KMS-11 (cell line): Measurements from ENCODE around the gene TIE1.

ENCODE experiments used
- H2AFZ ChIP-seq: fragments of 200-600 bp; sonication (generic); 2 replicates; pipeline ENCODE4 v1.6.1; 2016; ENCODE audit warnings: antibody characterized with exemption, mixed run types, low read depth
- H3K27ac ChIP-seq: fragments of 200-600 bp; sonication (generic); 2 replicates; pipeline ENCODE4 v1.6.1; 2016; ENCODE audit warnings: mild to moderate bottlenecking, mixed run types
- H3K27me3 ChIP-seq: fragments of 200-600 bp; sonication (generic); 2 replicates; pipeline ENCODE4 v1.6.1; 2017; ENCODE audit warnings: mild to moderate bottlenecking, low read depth, mixed run types, moderate library complexity; ENCODE audit not compliant: insufficient read depth
- H3K36me3 ChIP-seq: fragments of 200-600 bp; sonication (generic); 2 replicates; pipeline ENCODE4 v1.6.1; 2017; ENCODE audit warnings: mild to moderate bottlenecking, mixed run types; ENCODE audit not compliant: insufficient read depth
- H3K4me1 ChIP-seq: fragments of 200-600 bp; sonication (generic); 2 replicates; pipeline ENCODE4 v1.6.1; 2016; ENCODE audit warnings: mild to moderate bottlenecking, low read depth, mixed run types; ENCODE audit not compliant: poor library complexity, severe bottlenecking
- H3K4me2 ChIP-seq: fragments of 200-600 bp; sonication (generic); 2 replicates; pipeline ENCODE4 v1.7.0; 2016; ENCODE audit warnings: mild to moderate bottlenecking, mixed run types
- H3K4me3 ChIP-seq: fragments of 200-600 bp; sonication (generic); IDR thresholded peaks from 2 replicates; pipeline ENCODE4 v1.6.1; 2017; ENCODE audit warnings: low read depth, low read length, mixed read lengths; ENCODE audit not compliant: insufficient read depth
- H3K79me2 ChIP-seq: fragments of 200-600 bp; sonication (generic); 2 replicates; pipeline ENCODE4 v1.6.1; 2016; ENCODE audit warnings: low read depth, mixed run types; ENCODE audit not compliant: insufficient read depth
- H3K9ac ChIP-seq: fragments of 200-600 bp; sonication (generic); 2 replicates; pipeline ENCODE4 v1.6.1; 2016; ENCODE audit warnings: mild to moderate bottlenecking, mixed run types
- H4K20me1 ChIP-seq: fragments of 200-600 bp; sonication (generic); 2 replicates; pipeline ENCODE4 v1.6.1; 2016; ENCODE audit warnings: mild to moderate bottlenecking, mixed run types; ENCODE audit not compliant: insufficient read depth
- TF ChIP-seq, protein P1 (sequence below): fragments of 200-600 bp; sonication (generic); conservative IDR thresholded peaks from 2 replicates; pipeline ENCODE4 v1.6.1; 2017; ENCODE audit warnings: low read depth, mild to moderate bottlenecking, antibody characterized with exemption, low read length, moderate library complexity, mixed read lengths

Gene TIE1

DNA sequence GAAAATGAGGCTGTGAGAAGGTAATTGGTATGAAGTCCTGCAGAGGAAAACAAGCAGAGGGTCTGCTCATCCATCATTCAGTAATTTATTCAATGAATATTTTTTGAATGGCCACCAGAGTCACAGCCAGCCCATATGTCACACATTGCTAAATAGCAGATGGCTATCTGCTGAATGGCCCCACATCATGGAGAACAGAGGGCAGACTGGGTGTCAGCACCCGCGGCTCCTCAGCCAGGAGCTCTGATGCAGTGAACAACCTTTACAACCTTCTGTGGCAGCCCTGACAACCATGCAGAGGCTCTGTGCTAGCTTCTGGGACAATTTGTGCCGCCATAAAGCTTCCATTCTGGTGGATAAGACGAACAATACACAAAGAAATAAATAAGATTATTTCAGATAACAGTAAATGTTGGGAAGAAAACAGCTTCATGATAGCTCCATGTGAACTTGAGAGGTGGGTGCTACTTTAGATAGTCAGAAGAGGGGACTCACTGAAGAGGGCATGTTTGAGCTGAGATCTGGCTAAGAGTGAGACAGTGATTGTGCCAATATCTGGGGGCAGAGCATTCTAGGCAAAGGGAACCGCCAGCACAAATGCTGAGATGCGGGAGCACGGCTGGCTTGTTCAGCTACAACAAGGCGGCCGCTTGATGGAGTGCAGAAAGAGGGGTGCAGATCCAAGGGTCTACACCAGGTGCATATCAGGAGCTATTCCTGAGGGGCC, 12.6 kb upstream of the TIE1 start:
- Histone ChIP-seq H3K79me2 (no peaks in the 10 kb centered on the region), H3K4me3 (no peak overlapping the region), H4K20me1 (no peaks in the 10 kb centered on the region), H3K36me3 (no peaks in the 10 kb centered on the region), H3K4me2 (no peak overlapping the region), H3K27me3 (no peaks in the 10 kb centered on the region), H3K27ac (no peak overlapping the region), H3K9ac (no peak overlapping the region), H3K4me1 (no peaks in the 10 kb centered on the region), H2AFZ (no peak overlapping the region)
- TF ChIP-seq, protein P1, sequence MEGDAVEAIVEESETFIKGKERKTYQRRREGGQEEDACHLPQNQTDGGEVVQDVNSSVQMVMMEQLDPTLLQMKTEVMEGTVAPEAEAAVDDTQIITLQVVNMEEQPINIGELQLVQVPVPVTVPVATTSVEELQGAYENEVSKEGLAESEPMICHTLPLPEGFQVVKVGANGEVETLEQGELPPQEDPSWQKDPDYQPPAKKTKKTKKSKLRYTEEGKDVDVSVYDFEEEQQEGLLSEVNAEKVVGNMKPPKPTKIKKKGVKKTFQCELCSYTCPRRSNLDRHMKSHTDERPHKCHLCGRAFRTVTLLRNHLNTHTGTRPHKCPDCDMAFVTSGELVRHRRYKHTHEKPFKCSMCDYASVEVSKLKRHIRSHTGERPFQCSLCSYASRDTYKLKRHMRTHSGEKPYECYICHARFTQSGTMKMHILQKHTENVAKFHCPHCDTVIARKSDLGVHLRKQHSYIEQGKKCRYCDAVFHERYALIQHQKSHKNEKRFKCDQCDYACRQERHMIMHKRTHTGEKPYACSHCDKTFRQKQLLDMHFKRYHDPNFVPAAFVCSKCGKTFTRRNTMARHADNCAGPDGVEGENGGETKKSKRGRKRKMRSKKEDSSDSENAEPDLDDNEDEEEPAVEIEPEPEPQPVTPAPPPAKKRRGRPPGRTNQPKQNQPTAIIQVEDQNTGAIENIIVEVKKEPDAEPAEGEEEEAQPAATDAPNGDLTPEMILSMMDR, result no peak

DNA sequence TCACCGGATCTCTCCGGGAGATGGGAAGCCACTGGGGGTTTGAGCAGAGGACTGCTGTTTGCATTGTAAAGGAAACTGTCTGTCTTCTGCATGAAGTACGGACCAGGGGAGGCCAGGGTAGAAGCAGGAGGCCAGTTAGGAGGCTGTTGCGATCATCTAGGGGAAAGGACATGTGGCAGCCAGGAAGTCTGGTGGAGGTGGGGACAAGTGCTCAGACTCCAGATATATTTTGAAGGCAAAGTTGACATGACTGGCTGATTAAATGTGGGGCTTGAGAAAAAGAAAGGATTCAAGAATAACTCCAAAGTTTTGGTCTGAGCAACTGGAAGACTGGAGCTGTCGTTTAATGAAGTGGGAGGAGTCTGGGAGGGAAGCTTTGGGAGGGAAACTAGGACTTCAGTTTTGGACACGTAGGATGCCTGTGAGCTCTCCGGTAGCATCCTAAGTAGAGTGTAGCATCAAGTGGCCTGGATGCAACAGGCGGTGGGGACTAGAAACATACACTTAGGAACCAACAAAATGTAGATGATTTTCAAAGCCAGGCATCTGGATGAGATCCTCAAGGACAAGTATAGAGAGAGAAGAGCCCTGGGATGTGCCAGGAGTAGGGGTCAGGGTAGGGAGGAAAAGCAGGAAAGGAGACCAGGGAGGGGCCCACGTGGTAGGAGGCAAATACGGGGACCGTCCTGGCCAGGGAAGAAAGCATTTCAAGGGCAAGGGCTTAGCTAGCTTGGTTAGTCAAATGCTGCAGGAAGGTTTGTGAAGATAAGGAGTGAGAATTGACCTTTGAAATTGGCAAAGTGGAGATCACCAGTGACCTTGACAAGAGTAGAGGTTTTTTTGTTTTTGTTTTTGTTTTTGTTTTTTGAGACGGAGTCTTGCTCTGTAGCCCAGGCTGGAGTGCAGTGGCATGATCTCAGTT, 11.7 kb upstream of the TIE1 start:
- no peaks in the 10 kb centered on the region for H3K27me3 ChIP-seq
- H2AFZ ChIP-seq, result no peak overlapping the region
- no peaks in the 10 kb centered on the region for H3K36me3 ChIP-seq
- H3K79me2 ChIP-seq, result no peaks in the 10 kb centered on the region
- H3K4me2 ChIP-seq, result no peak overlapping the region
- H3K27ac ChIP-seq, result no peak overlapping the region
- H3K4me3 ChIP-seq, result no peak overlapping the region
- no peak overlapping the region for H3K9ac ChIP-seq
- no peaks in the 10 kb centered on the region for H3K4me1 ChIP-seq
- TF ChIP-seq, protein P1, result no peak
- no peaks in the 10 kb centered on the region for H4K20me1 ChIP-seq

DNA sequence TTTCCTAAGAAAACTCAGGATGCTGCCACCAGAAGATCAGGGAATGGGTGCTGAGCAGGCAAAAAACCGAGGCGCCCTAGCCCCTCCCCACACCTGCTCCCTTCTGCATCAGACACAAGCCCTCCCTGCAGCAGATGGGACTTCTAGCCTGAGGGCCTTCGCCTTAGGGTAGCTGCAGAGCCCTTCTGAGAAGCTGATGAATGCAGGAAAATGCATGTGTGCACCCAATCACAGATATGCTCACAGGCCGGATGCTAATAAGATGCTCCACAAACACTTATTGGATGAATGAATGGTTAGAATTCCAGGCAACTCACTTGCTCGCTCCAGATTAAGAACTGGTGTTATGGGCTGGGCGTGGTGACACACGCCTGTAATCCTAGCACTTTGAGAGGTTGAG, 8.6 kb upstream of the TIE1 start:
- Histone ChIP-seq H4K20me1 (no peaks in the 10 kb centered on the region), H3K4me3 (no peak overlapping the region), H3K9ac (no peak overlapping the region), H3K4me2 (no peak overlapping the region), H3K27ac (no peak overlapping the region), H3K4me1 (peaks cover 23% of the 10 kb centered on the region), H3K79me2 (no peaks in the 10 kb centered on the region), H3K27me3 (no peaks in the 10 kb centered on the region), H3K36me3 (no peaks in the 10 kb centered on the region), H2AFZ (no peak overlapping the region)
- TF ChIP-seq, protein P1, result no peak

DNA sequence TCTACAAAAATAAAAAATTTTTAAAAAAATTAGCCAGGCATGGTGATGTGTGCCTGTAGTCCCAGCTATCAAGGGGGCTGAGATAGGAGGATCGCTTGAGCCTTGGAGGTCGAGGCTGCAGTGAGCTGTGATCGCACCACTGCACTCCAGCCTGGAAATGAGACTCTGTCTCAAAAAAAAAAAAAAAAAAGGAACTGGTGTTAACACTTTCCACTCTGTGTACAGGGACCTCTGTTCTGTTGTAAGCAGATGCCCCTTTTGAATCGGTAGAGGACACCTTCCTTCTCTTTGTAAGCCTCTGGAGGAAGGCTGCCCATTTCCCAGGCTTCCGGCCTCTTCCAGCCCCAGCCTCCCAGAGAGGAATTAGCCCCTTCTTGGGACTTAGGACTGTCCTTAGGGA, 8.1 kb upstream of the TIE1 start:
- no peak overlapping the region for H3K4me3 ChIP-seq
- no peak overlapping the region for H3K27ac ChIP-seq
- H3K36me3 ChIP-seq, result no peaks in the 10 kb centered on the region
- no peaks in the 10 kb centered on the region for H4K20me1 ChIP-seq
- no peak overlapping the region for H3K4me2 ChIP-seq
- H2AFZ ChIP-seq, result no peak overlapping the region
- H3K27me3 ChIP-seq, result no peaks in the 10 kb centered on the region
- TF ChIP-seq, protein P1, result no peak
- no peak overlapping the region for H3K9ac ChIP-seq
- no peaks in the 10 kb centered on the region for H3K79me2 ChIP-seq
- peaks cover 23% of the 10 kb centered on the region for H3K4me1 ChIP-seq
